Amniotic epithelial cell (primary cell): ENCODE data around the gene BZW1.
A peak's percentile ranks its signal among the peaks of the same experiment; 100 is the strongest.

Source experiments
- DNase-seq: peaks from one replicate; pipeline ENCODE4 v3.0.0-alpha.2; 2010; ENCODE audit warnings: low read depth

The BZW1 gene

DNA sequence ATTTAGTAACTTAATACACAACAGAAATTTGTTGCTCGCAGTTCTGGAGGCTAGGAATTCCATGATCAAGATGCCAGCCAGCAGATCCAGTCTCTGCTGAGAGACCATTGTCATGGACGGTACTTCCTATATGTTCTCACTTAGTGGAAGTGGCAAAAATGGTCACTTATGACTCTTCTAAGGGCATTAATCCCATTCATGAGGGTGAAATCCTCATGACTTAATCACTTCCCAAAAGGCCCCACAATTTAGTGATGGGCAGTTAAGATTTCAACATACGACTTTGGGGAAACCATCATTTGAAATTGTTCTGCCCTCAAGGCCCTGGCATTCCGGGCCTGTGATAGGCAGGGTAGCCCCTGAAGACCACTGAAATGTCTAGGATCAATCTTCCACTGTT lies 23.0 kb downstream of the BZW1 start:
- no peak for DNase-seq

DNA sequence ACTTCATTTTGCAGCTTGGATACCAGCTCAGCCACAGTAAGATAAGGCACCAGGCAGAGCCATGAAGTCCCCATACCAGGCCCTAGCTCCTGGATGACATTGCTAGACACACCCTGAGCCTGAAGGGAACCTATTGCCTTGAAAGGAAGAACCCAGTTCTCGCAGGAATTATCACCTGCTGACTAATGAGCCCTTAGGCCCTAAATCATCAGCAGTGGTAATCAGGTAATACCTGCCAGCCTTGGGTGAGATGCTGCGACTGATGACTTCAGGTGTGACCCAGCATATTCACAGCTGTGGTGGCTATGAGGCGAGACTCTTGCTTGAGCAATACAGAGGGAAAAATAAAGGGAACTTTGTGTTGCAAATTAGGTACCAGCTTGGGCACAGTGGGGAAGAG lies 27.8 kb downstream of the BZW1 start:
- no peak for DNase-seq

DNA sequence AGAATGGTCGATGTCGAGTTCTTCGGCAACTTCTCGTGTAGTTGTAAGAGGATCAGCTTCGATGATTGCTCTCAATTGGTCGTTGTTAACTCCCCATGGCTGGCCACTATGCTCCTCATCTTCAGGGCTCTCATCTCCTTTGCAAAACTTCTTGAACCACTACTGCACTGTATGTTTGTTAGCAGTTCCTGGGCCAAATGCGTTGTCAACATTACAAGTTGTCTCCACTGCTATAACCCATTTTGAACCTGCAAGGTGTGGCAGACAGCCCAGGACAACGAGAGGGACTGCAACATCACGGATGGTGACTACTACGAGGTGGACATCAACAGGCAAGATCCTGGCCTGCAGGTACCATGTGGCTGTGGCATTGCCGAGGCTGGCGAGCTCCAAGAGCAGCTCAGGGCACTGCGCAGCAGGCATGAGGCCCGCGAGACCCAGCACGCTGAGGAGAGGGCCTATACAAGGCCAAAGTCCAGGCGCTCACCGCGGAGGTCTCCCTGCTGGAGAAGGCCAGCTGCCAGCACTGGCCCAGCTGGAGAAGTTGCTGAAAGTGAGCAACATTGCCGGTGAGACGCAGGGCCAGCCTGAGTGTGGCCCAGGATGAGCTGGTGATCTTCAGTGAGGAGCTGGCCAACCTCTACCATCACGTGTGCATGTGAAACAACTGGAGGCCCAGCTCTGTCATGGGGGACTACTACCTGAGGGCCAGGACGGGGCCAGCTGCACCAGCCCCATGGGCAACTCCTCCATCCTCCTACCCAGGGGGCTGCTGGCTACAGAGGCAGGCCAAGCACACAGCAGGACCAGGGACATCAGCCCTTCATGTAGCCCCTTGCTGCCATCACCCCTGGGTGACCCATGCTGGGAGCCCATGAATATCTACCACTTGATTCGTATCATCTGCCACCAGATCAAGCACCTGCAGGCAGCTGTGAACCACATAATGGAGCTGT lies 32.6 kb downstream of the BZW1 start:
- no peak for DNase-seq

DNA sequence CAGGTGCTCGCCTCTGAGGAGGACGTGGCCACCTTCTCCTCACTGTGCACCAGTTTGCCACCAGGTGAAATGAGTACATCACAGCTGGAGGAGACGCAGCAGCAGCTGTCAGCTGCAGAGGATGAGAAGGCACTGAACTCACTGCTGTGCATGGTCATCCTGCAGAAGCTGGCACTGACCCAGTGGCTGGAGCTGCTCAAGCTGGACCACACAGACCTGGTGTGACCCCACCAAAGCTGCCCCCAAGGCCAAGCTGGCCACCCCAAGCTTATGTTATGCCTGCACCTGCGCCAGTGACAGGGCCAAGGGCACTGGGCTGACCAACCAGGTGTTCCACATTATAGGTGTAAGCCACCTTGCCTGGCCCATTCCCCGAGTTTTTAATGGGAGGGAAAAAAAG lies 33.5 kb downstream of the BZW1 start:
- DNase-seq = no peak

DNA sequence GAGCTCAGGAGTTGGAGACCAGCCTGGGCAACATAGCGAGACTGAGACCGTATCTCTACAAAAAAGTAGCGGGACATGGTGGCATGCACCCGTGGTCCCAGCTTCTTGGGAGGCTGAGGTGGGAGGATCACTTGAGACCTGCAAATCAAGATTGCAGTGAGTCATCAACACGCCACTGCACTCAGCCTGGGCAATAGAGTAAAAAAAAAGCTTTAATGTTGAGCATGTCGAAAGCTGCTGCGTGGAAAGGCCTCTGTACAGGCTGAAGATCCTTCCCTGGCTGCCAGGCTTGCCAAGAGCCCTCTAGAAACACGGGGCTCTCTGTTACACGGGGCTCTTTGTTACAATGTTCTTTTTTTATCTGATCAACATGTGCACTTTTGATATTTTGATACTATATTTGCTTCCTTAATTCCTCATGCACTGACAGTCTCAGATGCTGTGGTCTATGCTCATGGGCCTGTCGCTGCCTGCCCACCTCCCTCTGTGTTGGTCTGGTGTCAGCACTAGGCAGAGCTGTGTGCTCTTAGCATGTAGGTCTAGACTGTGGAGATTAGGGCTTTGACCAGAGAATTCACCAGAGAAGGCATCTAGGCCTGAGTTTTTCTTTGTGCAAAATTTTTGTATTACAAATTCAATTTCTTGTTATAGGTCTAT lies 34.1 kb downstream of the BZW1 start:
- DNase-seq = no peak

DNA sequence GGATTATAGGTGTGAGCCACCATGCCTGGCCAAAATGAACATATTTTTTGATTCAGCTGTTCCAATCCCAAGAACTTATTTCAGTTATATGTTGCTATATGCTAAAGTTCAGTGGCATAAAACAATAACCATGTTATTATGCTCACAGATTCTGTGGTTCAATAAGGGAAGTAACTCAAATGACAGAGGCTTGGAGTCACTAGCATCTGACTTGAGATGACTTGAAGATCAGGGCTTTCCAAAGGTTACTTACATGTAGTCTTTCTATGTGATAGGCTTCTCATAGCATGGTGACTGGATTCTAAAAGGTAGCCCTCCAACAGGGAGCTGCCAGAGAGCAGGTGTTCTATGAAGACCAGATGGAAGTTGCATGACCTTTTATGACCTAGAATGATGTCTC lies 35.6 kb downstream of the BZW1 start:
- no peak for DNase-seq

DNA sequence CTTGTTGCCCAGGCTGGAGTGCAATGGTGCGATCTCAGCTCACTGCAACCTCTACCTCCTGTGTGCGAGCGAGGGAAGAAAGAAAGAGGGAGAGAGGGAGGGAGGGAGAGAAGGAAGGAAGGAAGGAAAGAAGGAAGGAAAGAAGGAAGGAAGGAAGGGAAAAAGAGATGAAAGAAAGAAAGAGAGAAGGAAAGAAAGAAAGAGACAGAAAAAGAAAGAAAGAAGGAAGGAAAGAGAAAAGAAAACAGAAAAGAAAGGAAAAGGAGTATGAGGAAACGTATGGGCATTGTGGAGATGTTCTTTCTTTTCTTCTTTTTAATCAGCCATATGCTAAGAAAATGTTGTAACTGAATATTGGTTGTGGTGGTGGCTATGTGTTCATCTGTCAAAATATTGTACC lies 36.2 kb downstream of the BZW1 start:
- no peak for DNase-seq

DNA sequence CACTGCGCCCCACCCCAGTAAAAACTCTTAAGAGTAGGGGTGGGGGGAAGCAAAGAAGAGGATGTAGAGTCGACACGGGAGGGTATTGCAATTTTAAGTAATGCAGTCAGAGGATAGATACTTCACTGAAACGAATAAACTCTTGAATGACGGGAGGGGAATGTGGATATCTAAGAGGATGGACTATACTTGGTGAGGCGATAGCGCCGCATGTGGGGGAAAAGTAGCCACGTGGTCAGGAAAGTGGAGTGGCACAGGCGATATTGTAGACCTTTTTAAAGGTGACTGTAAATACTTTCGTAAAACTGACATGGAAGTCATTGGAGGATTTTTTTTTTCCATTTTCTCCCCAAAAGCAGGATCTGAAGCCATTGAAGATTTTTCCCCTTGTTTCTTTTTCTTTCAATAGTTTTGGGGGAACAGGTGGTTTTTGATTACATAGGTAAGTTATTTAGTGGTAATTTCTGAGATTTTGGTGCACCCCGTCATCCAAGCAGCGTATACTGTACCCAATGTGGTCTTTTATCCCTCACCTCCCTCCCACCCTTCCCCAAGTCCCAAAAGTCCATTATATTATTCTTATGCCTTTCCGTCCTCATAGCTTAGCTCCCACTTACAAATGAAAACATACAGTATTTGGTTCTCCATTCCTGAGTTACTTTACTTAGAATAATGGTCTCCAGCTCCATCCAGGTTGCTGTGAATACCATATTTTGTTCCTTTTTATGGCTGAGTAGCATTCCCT lies 39.0 kb downstream of the BZW1 start:
- DNase-seq = no peak

DNA sequence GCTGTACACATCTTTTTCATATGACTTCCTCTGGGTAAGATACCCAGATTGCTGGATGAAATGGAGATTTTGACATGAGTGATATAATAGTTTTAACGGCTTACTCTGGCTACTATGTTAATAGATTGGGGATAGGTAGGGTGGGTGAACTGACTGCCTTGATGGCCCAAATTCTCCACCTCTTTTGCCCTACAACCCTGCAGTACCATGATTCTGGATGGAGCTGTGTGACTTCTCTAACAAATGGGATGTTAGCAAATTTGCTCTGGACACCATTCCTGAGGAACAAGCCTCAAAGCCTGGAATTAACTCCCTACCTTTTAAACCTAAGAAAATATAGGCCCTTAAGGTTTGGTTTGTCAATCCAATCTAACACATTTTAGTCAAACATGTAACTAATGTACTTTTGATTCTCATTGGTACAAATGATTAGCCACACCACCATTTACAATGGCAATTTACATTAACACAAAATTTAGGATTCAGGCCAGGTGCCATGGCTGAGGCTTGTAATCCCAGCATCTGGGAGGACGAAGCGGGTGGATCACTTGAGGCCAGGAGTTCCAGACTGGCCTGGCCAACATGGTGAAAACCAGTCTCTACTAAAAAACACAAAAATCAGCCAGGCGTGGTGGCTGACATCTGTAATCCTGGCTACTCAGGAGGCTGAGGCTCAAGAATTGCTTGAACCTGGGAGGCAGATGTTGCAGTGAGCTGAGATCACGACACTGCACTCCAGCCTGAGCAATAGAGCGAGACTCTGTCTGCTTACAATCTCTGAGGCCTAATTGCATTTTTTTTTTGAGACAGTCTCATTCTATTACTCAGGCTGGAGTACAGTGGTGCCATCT lies 39.9 kb downstream of the BZW1 start:
- no peak for DNase-seq

DNA sequence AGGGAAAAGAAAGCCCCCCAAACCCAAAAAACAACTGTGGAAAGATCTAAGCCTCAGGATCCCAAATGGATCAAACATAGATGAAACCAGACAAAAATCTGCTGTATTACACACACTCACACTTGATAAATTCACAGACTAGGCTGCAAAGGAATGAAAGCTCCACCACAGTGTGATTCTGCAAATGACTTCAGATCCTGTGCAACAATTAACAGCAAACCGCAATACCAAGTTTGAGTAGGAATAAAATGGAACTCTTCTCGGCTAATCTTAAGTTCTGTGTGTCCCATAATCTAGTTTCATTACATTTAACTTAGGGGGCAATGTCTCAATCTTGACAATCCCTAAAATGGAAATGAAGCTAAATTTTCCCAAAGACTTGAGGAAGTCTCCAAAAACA lies 40.9 kb downstream of the BZW1 start:
- no peak for DNase-seq

DNA sequence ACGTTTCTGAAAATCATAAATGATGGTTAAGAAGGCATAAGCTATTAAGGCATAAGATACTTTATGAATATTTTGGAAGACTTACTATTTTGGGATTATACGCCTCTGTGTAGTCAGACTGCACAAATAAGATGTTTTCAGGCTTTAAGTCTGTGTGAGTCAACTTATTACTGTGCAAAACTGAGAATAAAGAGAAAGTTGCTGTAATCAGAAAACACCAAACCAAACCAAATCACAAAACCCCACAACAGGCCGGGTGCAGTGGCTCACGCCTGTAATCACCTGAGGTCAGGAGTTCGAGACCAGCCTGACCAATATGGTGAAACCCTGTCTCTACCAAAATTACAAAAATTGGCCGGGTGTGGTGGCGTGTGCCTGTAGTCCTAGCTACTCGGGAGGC lies 45.1 kb downstream of the BZW1 start:
- no peak for DNase-seq

DNA sequence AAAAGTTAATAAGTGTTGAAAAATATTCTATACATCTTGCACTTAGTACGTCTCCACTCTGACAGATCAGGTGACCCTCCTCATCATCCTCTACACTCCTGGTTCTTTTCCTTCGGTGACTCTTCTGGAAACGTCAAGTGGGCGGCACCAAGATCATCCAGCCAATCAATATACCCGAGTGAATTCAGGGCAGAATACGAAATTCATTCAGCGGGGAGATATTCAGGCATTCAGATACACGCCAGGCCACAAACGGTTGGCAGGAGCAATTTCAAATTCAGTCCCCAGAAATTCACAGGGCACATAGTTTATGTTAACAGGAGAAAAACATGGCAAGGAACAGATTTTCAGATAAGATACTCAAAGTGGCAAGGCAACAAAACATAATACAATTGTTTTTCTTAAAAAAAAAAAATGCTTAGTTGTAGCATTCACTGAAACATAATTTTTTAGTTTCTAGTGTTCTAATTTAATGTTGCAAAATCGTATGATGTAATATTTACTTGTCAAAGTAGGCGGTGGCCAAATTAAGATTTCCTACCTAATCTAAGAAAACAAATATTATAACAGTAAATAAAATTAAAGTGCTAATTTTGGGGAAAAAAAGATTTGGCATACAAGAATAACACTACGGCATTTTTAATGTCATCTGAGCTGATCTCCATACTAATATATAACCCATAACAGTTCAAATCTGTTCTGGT lies 48.5 kb downstream of the BZW1 start:
- peak; percentile 55 for DNase-seq

DNA sequence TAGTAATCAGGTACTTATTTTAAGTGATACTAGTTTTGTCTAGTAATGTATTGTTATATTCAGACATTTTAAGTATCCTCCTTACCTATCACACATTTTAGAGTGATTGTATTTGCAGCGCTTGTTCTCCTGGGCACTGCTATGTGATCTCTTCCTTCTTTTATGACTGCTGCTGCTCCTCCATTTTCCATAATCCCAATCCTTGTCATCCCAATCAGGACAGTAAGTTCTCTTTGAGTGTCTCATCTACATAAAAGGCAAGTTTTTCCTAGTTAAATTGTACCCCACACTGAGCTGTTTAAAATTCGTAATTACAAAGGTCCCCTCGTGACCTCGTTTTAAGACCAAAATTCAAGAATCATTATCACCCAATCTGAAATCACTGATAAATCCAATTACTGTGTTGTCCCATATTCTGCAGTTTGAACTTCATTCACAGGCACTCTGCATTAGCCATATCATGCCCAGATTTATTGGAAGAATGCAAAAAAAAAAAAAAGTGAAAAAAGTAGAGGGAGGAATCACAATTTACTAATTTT lies 50.0 kb downstream of the BZW1 start:
- no peak for DNase-seq

DNA sequence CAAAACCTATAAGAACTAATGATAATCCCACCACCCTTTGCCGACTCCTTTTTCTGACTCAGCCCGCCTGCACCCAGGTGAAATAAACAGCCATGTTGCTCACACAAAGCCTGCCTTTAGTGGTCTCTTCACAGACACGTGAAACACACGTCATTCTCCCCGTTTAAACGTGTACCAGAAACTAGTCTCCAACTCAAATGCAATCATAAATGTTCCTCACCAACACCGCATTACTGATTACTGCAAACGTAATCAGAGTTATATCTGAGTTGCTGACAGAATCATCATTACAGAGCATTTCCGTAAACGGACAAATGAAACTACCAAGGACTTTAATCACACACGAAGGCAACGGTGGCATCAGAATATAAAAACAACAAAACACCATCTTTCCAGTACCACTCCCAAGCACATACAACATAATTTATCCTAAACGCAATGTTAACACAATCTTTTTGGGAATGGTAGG lies 50.9 kb downstream of the BZW1 start:
- DNase-seq = peak; percentile 87

DNA sequence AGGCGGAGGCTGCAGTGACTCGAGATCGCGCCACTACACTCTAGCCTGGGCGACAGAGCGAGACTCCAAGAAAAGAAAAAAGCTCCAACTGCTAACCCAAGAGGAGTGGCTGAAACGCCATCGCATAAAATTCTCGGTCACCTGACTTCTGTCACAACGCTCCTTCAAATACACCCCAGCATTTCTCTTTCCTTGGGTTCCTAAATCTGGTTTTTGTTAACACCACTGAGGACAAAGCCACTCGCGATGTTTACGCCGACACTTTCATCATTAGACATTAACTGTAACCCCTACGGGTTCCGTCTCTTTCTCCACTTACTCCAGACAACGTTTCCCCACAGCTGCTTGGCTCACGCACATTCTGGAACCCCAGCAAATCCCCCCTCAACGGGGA lies 52.1 kb downstream of the BZW1 start:
- DNase-seq = no peak

DNA sequence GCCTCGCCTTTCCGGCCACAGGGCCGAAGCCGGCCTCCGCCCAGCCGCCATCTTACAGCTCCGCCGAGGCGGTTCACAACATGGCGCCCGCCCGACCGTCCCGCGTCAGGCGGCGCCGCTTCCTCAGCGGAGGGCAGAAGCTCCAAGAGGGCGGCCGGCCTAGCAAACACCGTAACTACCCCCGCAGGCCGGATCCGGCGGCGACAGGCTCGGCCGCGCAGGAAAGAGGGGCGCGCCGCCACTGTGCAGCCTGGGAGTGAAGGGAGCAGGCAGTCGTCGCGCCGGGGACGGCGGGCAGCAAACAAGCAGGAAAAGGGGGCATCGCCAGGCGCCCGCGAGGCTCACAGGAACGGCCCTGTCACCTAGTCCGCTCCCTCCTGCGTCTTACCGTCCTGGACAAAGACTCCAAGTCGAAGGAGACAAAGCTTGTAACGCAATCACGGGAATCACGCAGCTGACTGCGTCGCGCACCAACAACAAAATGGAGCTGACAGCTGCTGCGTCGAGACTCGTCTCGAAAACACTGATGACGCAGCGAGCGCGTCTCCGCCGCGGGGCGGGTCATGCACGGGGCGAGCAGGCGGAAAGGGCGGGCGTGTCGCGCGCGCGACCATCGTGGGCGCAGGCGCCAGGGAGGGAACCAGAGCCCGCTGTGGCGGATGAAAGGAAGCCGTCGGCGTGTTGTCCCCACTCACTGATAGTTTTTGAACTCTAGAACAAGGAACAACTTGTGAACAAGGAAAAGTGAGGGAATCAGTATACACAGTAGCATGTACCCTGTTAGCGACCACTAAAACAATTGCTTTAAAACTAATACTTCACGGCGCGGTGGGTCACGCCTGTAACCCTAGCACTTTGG lies 52.7 kb downstream of the BZW1 start, which contains the start of gene CLK1:
CLK1 (minus strand) TSS at position 483 of the 859 bp plus-strand sequence. CDS start 2,796 bp downstream, outside the sequence.
- peak; percentile 89 for DNase-seq

DNA sequence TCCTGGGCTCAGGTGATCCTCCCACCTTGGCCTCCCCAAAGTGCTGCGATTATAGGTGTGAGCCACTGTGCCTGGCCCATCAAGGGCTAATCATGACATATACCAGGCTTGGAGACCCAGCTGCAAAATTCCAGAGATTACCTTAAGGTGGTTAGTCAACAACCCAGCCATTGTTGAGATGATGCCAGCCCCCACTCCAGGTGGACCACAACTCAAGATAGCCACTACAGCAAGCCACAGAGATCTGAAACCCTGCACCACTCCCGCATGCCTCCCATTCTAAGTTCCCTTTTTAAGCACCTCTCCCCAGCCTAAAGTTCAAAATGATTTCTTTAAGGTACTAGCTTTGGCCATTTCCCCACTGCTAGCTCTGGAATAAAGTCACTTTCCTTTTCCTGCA lies 57.3 kb downstream of the BZW1 start:
- DNase-seq = no peak

DNA sequence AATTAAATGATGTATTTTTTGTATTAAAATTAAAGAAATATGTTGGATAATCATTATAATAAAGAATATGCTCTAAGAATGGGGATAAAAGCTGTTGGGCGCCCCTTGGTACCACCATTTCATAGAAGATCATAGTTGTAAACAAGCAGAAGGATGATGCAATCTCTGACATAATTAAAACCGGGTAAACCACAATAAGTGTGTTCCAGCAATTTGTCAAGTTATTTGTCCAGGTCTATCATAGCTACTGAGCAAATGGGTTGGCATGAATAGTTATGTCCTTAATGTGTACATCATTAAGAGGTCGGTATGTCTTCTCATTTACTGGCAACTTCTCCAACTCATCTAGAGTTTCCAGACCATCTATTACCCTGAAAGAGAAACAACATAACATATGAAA lies 59.4 kb downstream of the BZW1 start:
- DNase-seq = peak; percentile 77

DNA sequence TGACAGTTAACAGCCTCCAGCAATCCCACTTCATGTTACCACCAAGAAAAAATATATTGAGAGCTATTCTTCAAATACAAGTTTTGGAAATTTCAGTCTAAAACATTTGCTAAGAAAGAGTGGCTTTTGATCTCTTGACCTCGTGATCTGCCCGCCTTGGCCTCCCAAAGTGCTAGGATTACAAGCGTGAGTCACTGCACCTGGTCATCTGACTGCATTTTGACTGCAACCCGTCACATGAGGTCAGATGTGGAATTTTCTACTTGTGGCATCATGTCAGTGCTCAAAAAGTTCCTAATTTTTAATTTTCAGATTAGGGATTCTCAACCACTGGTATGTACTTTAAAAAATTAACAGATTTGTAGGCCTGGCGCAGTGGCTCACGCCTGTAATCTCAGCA lies 61.9 kb downstream of the BZW1 start:
- DNase-seq = peak; percentile 20
